Heart left ventricle (tissue), 16 donors: ENCODE results near the gene DEPDC5. TPM values are rescaled to one million over a fixed set of nuclear protein-coding genes. Genes with fewer than 3 reads are reported as not detected.

Experiments used
- ATAC-seq, 4 donors: fragments of 200-7000 bp; cut with Tn5 transposase; one replicate each; pipeline ENCODE4 v1.9.1; 2020 to 2022; ENCODE audit warnings: moderate library complexity in 4 of 4, mild to moderate bottlenecking in 3 of 4, moderate number of reproducible peaks in 1 of 4
- DNase-seq, 5 donors: peaks; one replicate each; pipeline ENCODE4 v3.0.0-alpha.2; 2020
- H3K27ac ChIP-seq, 12 donors: fragments of 200-600 bp; sonication (generic) in 4 of 12; one replicate each; pipeline versions ENCODE4 v1.5.0 to v1.8.0; 2016 to 2022; ENCODE audit warnings: mild to moderate bottlenecking in 2 of 12
- H3K27me3 ChIP-seq, 9 donors: fragments of 200-600 bp; sonication (generic) in 2 of 9; one replicate each; pipeline versions ENCODE4 v1.5.1 to v1.8.0; 2016 to 2022; ENCODE audit warnings: mild to moderate bottlenecking in 3 of 9
- H3K36me3 ChIP-seq, 9 donors: fragments of 200-600 bp; sonication (generic) in 2 of 9; one replicate each; pipeline versions ENCODE4 v1.5.0 to v1.8.0; 2018 to 2022; ENCODE audit warnings: mild to moderate bottlenecking in 2 of 9
- H3K4me1 ChIP-seq, 12 donors: fragments of 200-600 bp; sonication (generic) in 4 of 12; one replicate each; pipeline versions ENCODE4 v1.5.0 to v1.8.0; 2016 to 2022; ENCODE audit warnings: mild to moderate bottlenecking in 3 of 12
- H3K4me3 ChIP-seq, 12 donors: fragments of 200-600 bp; sonication (generic) in 4 of 12; one replicate each; pipeline versions ENCODE4 v1.5.0 to v1.8.0; 2017 to 2022; ENCODE audit warnings: mild to moderate bottlenecking in 9 of 12, moderate library complexity in 4 of 12
- H3K9me3 ChIP-seq, 12 donors: fragments of 200-600 bp; sonication (generic) in 4 of 12; one replicate each; pipeline versions ENCODE4 v1.5.0 to v1.8.0; 2016 to 2022; ENCODE audit warnings: mild to moderate bottlenecking in 1 of 12
- CTCF ChIP-seq, 12 donors: fragments of 200-600 bp; sonication (generic) in 4 of 12; IDR thresholded peaks; one replicate each; pipeline versions ENCODE4 v1.5.0 to v1.8.0; 2018 to 2022; ENCODE audit warnings: antibody characterized with exemption in 12 of 12, mild to moderate bottlenecking in 5 of 12
- POLR2A ChIP-seq, 2 donors: fragments of 450-650 bp; IDR thresholded peaks; one replicate each; pipeline ENCODE4 v1.6.1; 2017; ENCODE audit warnings: antibody characterized with exemption in 2 of 2, mild to moderate bottlenecking in 2 of 2, moderate library complexity in 2 of 2
- WGBS, 4 donors: extraction: QIAGEN DNeasy Blood & Tissue Kit in 2 of 4; methylation state at CpG; one replicate each; pipeline versions ENCODE4 v1.1.5 to v1.1.7; 2013 to 2018; 5-methylcytosine and 5-hydroxymethylcytosine counted together
- intact Hi-C, 10 donors: fragments of 100-400 bp; cut with DNase I; formaldehyde crosslinking; loops; one replicate each; pipeline versions ENCODE4 v1.11.1 to v1.14.2; 2022
- polyA plus RNA-seq, 2 donors: library from polyadenylated mRNA; stranded (reverse); fragments of 200-250 nt; gene quantifications; one replicate each; pipeline ENCODE4 v1.2.3, GENCODE V29; 2013
- total RNA-seq, 9 donors: library from RNA; depleted of rRNA in 2 of 9; stranded (reverse); fragments of >200 nt in 2 of 9; fragmentation: NEBNext Ultra II Directional in 3 of 9; extraction: Animal tissue kit (Norgen Biotek cat#: 25700) in 3 of 9; gene quantifications; one replicate each; pipeline versions ENCODE4 v1.1.0 to v1.2.4, GENCODE V29; 2016 to 2023
- donor health status: ischemic (EF 13 %, LVEDD 7.1; RV severe dilation, severe dysfunction).
- donor health status: healthy with polysubstance abuse.
- donor health status: DM: no; HTN: yes; CAD: no.
- donor health status: DM: no; HTN: no; CAD: no.
- donor health status: ischemic (EF 25% LVEDD 6.9; RV normal size, moderate dysfunction).
- donor health status: ischemic (EF 25% LVEDD 5.7; RV mildly dilated, moderate dysfunction).
- donor health status: healthy.
- donor health status: DM: yes; HTN: yes; CAD: no.
- donor health status: ischemic (EF 35%, LVEDD 5.7; RV mildly dilated, moderate dysfunction).
- donor health status: nonischemic (EF 11% LVEDD 7.7; RV severe dilation, severe dysfunction).
- donor health status: DM: yes; HTN: yes; CAD: no.
- donor health status: PGD.
- donor health status: ischemic (EF 29% LVEDD 5.4; RV normal size, mild dysfunction).
- donor health status: nonischemic (EF 23%, LVEDD 6.1; RV moderate dilation, normal function).

Gene DEPDC5
- total and polyA plus RNA-seq, 11 donors = 5.7 to 21.4 (median 10.4) TPM

GRCh38 chr22:31820655-31821054 lies 66.8 kb downstream of the DEPDC5 start:
- ATAC-seq = no peak
- Histone ChIP-seq H3K27me3 (no peaks in the 10 kb centered on the region), H3K4me1 (no peaks in the 10 kb centered on the region), H3K36me3 (peaks cover 0 to 98% (median 94%) of the 10 kb centered on the region in 9 donors), H3K27ac (no peak overlapping the region), H3K4me3 (no peak overlapping the region), H3K9me3 (no peaks in the 10 kb centered on the region)
- no peak for DNase-seq
- intact Hi-C loops = no loop called here
- 89 to 93% (median 90%) methylated on average over 3 of the region's 3 CpGs for WGBS, 4 donors
- TF ChIP-seq POLR2A (IDR thresholded peaks at IDR 0.05) (no peak), CTCF (IDR thresholded peaks at IDR 0.05) (no peak)

- no peaks in the 10 kb centered on the region for H3K4me1 ChIP-seq
- no peak overlapping the region for H3K4me3 ChIP-seq
- peaks cover 0 to 98% (median 93%) of the 10 kb centered on the region in 9 donors for H3K36me3 ChIP-seq
- DNase-seq = no peak
- no peaks in the 10 kb centered on the region for H3K27me3 ChIP-seq
- no peak for TF ChIP-seq CTCF (IDR thresholded peaks at IDR 0.05)
- no peak for TF ChIP-seq POLR2A (IDR thresholded peaks at IDR 0.05)
- intact Hi-C loops = no loop called here
- H3K27ac ChIP-seq = no peak overlapping the region
- ATAC-seq = no peak
- 81 to 87% (median 85%) methylated on average over 1 of the region's 1 CpG for WGBS, 4 donors
- H3K9me3 ChIP-seq = no peaks in the 10 kb centered on the region
Measured at GRCh38 chr22:31821572-31821971, 67.8 kb downstream of the DEPDC5 start.

- H3K27me3 ChIP-seq = no peaks in the 10 kb centered on the region
- no peak for TF ChIP-seq POLR2A (IDR thresholded peaks at IDR 0.05)
- no peak for TF ChIP-seq CTCF (IDR thresholded peaks at IDR 0.05)
- intact Hi-C loops = no loop called here
- WGBS, 4 donors = 83 to 89% (median 87%) methylated on average over 4 of the region's 4 CpGs
- H3K4me3 ChIP-seq = no peak overlapping the region
- no peak for ATAC-seq
- H3K4me1 ChIP-seq = no peaks in the 10 kb centered on the region
- peaks cover 0 to 98% (median 93%) of the 10 kb centered on the region in 9 donors for H3K36me3 ChIP-seq
- H3K9me3 ChIP-seq = no peaks in the 10 kb centered on the region
- no peak overlapping the region for H3K27ac ChIP-seq
- no peak for DNase-seq
Measured at GRCh38 chr22:31822523-31822922, 68.7 kb downstream of the DEPDC5 start.

GRCh38 chr22:31825513-31825912 lies 71.7 kb downstream of the DEPDC5 start:
- H3K36me3 ChIP-seq = peaks cover 0 to 86% (median 77%) of the 10 kb centered on the region in 9 donors
- WGBS, 4 donors = 88 to 94% (median 93%) methylated on average over 2 of the region's 2 CpGs
- no peak for ATAC-seq
- peaks cover 0 to 9% (median 0%) of the 10 kb centered on the region in 12 donors for H3K4me1 ChIP-seq
- H3K4me3 ChIP-seq = no peak overlapping the region
- intact Hi-C loops = no loop called here
- H3K9me3 ChIP-seq = no peaks in the 10 kb centered on the region
- no peak overlapping the region for H3K27ac ChIP-seq
- no peak for TF ChIP-seq POLR2A (IDR thresholded peaks at IDR 0.05)
- TF ChIP-seq CTCF (IDR thresholded peaks at IDR 0.05) = no peak
- no peak for DNase-seq
- no peaks in the 10 kb centered on the region for H3K27me3 ChIP-seq
